ENCODE measurements around the gene CGB5. TPM values are rescaled to one million over a fixed set of nuclear protein-coding genes. Genes with fewer than 3 reads are reported as not detected.
A peak's percentile ranks its signal among the peaks of the same experiment; 100 is the strongest.

CGB5 gene
- total and polyA plus RNA-seq, 9 of the 15 experiments (the other 6 are each of a cell fraction or from before 2014, with no cell fraction given): not detected

GRCh38 chr19:49065905-49066512, 22.4 kb downstream of the CGB5 start:
- Histone ChIP-seq H3K36me3 (ENCODE audit: control insufficient read depth, insufficient read depth, low read length) (no peaks in the 10 kb centered on the region), H3K4me2 (ENCODE audit: insufficient read depth, low read length) (no peak overlapping the region), H2AFZ (ENCODE audit: low read depth, low read length) (no peak overlapping the region), H3K9me3 (replicated peaks; ENCODE audit: control insufficient read depth, insufficient read depth, low read depth, low read length) (no peaks in the 10 kb centered on the region), H3K27ac (ENCODE audit: extremely low read depth, low read depth, low read length) (no peak overlapping the region), H3K9me1 (ENCODE audit: control insufficient read depth, insufficient read depth, low read length) (no peaks in the 10 kb centered on the region), H3K79me2 (ENCODE audit: control insufficient read depth, insufficient read depth, low read length) (no peaks in the 10 kb centered on the region), H3K27me3 (ENCODE audit: control insufficient read depth in 2 of 2, insufficient read depth in 2 of 2, low read length in 2 of 2) (peaks cover 24 to 64% of the 10 kb centered on the region in 2 experiments; a peak in 4 of 5 replicates), H4K20me1 (replicated peaks; ENCODE audit: control insufficient read depth, insufficient read depth, low read length) (no peaks in the 10 kb centered on the region), H3K4me3 (no peak overlapping the region), H3K4me1 (replicated peaks in 1 of 2; ENCODE audit: control insufficient read depth in 2 of 2, insufficient read depth in 2 of 2, low read length in 2 of 2) (peaks cover 0 to 28% of the 10 kb centered on the region in 2 experiments; a peak in 4 of 5 replicates), H3K9ac (ENCODE audit: insufficient read depth in 1 of 2, low read depth in 2 of 2, low read length in 2 of 2) (no peak overlapping the region; a peak in 1 of 4 replicates)
- POLR2A ChIA-PET: no interaction called here
- ATAC-seq (0 out of 3 replicates have a peak, but pooled peaks have one; percentile 23), FAIRE-seq (no peak), DNase-seq (ENCODE audit: extremely low read depth in 1 of 4, low spot score in 3 of 4) (no peak)
- WGBS (ENCODE audit: insufficient coverage, low coverage, missing lambda C conversion rate): 27% methylated on average over 10 of the region's 13 CpGs
- CTCF ChIA-PET (ENCODE audit: low intra/inter-chr PET ratio): no interaction called here
- in situ Hi-C loops (cut with MboI): no loop called here
- intact Hi-C loops (cut with micrococcal nuclease): no loop called here
- TF ChIP-seq PHB2 (IDR thresholded peaks at IDR 0.05; ENCODE audit: low read depth): no peak
- no peak for TF ChIP-seq SRF (CRISPR knock-in tag; IDR thresholded peaks at IDR 0.05)
- no peak for TF ChIP-seq ZNF511 (CRISPR knock-in tag; IDR thresholded peaks at IDR 0.05)
- no peak for TF ChIP-seq E2F3 (CRISPR knock-in tag; IDR thresholded peaks at IDR 0.05)
- no peak for TF ChIP-seq ZNF77 (CRISPR knock-in tag; IDR thresholded peaks at IDR 0.05)
- no peak for TF ChIP-seq TEAD2 (tag; IDR thresholded peaks at IDR 0.05)
- TF ChIP-seq, protein P1, sequence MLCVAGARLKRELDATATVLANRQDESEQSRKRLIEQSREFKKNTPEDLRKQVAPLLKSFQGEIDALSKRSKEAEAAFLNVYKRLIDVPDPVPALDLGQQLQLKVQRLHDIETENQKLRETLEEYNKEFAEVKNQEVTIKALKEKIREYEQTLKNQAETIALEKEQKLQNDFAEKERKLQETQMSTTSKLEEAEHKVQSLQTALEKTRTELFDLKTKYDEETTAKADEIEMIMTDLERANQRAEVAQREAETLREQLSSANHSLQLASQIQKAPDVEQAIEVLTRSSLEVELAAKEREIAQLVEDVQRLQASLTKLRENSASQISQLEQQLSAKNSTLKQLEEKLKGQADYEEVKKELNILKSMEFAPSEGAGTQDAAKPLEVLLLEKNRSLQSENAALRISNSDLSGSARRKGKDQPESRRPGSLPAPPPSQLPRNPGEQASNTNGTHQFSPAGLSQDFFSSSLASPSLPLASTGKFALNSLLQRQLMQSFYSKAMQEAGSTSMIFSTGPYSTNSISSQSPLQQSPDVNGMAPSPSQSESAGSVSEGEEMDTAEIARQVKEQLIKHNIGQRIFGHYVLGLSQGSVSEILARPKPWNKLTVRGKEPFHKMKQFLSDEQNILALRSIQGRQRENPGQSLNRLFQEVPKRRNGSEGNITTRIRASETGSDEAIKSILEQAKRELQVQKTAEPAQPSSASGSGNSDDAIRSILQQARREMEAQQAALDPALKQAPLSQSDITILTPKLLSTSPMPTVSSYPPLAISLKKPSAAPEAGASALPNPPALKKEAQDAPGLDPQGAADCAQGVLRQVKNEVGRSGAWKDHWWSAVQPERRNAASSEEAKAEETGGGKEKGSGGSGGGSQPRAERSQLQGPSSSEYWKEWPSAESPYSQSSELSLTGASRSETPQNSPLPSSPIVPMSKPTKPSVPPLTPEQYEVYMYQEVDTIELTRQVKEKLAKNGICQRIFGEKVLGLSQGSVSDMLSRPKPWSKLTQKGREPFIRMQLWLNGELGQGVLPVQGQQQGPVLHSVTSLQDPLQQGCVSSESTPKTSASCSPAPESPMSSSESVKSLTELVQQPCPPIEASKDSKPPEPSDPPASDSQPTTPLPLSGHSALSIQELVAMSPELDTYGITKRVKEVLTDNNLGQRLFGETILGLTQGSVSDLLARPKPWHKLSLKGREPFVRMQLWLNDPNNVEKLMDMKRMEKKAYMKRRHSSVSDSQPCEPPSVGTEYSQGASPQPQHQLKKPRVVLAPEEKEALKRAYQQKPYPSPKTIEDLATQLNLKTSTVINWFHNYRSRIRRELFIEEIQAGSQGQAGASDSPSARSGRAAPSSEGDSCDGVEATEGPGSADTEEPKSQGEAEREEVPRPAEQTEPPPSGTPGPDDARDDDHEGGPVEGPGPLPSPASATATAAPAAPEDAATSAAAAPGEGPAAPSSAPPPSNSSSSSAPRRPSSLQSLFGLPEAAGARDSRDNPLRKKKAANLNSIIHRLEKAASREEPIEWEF (CRISPR knock-in tag; IDR thresholded peaks at IDR 0.05): no peak
- TF ChIP-seq THAP7 (CRISPR knock-in tag; IDR thresholded peaks at IDR 0.05): no peak
- TF ChIP-seq ZNF644 (tag; IDR thresholded peaks at IDR 0.05; ENCODE audit: low read depth): no peak
- no peak for TF ChIP-seq ZNF324 (CRISPR knock-in tag; IDR thresholded peaks at IDR 0.05)
- no peak for TF ChIP-seq RNF2 (IDR thresholded peaks at IDR 0.05)
- TF ChIP-seq BRF2 (IDR thresholded peaks at IDR 0.05; ENCODE audit: borderline replicate concordance, insufficient read depth, insufficient read length): no peak
- TF ChIP-seq PTRF (tag; IDR thresholded peaks at IDR 0.05): no peak
- no TSS peak for BruUV-seq (replicated peaks)

Data from K562 (cell line).